WTC11 (cell line): Measurements from ENCODE around the gene PBOV1.

Experiments
- CREM ChIP-seq: sonication (generic); formaldehyde crosslinking; IDR thresholded peaks from 2 replicates; pipeline ENCODE4 v1.8.1; 2022; ENCODE audit warnings: mild to moderate bottlenecking, missing genetic modification reagents, moderate library complexity
- CTCF ChIP-seq: fragments of 200-600 bp; IDR thresholded peaks from 2 replicates; pipeline ENCODE4 v1.8.0; 2022; ENCODE audit warnings: antibody characterized with exemption
- FOXJ3 ChIP-seq: sonication (generic); formaldehyde crosslinking; IDR thresholded peaks from 2 replicates; pipeline ENCODE4 v1.9.0; 2021; ENCODE audit warnings: missing genetic modification reagents, mild to moderate bottlenecking, borderline replicate concordance
- IRF1 ChIP-seq: sonication (generic); formaldehyde crosslinking; IDR thresholded peaks from 2 replicates; pipeline ENCODE4 v1.8.0; 2023; ENCODE audit warnings: missing genetic modification reagents
- JUN ChIP-seq: sonication (generic); formaldehyde crosslinking; IDR thresholded peaks from 2 replicates; pipeline ENCODE4 v1.8.0; 2023; ENCODE audit warnings: mild to moderate bottlenecking, missing genetic modification reagents
- MAX ChIP-seq: sonication (generic); formaldehyde crosslinking; IDR thresholded peaks from 2 replicates; pipeline ENCODE4 v1.8.0; 2022; ENCODE audit warnings: mild to moderate bottlenecking, missing genetic modification reagents
- NR3C1 ChIP-seq: sonication (generic); formaldehyde crosslinking; conservative IDR thresholded peaks from 2 replicates; pipeline ENCODE4 v1.8.1; 2023; ENCODE audit warnings: low read depth, mild to moderate bottlenecking, missing genetic modification reagents
- STAT6 ChIP-seq: sonication (generic); formaldehyde crosslinking; conservative IDR thresholded peaks from 2 replicates; pipeline ENCODE4 v1.8.1; 2023; ENCODE audit warnings: mild to moderate bottlenecking, low read depth, missing genetic modification reagents, moderate library complexity
- USF1 ChIP-seq: sonication (generic); formaldehyde crosslinking; IDR thresholded peaks from 2 replicates; pipeline ENCODE4 v1.8.0; 2022; ENCODE audit warnings: mild to moderate bottlenecking, missing genetic modification reagents
- USF2 ChIP-seq: sonication (generic); formaldehyde crosslinking; IDR thresholded peaks from 2 replicates; pipeline ENCODE4 v1.8.1; 2023; ENCODE audit warnings: mild to moderate bottlenecking, missing genetic modification reagents, moderate library complexity
- ZNF281 ChIP-seq: sonication (generic); formaldehyde crosslinking; IDR thresholded peaks from 2 replicates; pipeline ENCODE4 v1.8.0; 2023; ENCODE audit warnings: mild to moderate bottlenecking, missing genetic modification reagents
- ZNF512 ChIP-seq: sonication (generic); formaldehyde crosslinking; IDR thresholded peaks from 2 replicates; pipeline ENCODE4 v1.8.1; 2022; ENCODE audit warnings: missing genetic modification reagents, borderline replicate concordance

GRCh38 chr6:138184230-138184629 lies 34.1 kb downstream of the PBOV1 start:
- no peak for TF ChIP-seq CTCF
- TF ChIP-seq USF1 = no peak
- TF ChIP-seq JUN (CRISPR knock-in tag) = no peak
- TF ChIP-seq MAX (CRISPR knock-in tag) = no peak
- no peak for TF ChIP-seq NR3C1 (CRISPR knock-in tag)
- no peak for TF ChIP-seq STAT6
- no peak for TF ChIP-seq USF2 (CRISPR knock-in tag)
- no peak for TF ChIP-seq ZNF281 (CRISPR knock-in tag)
- TF ChIP-seq IRF1 = no peak
- no peak for TF ChIP-seq CREM (CRISPR knock-in tag)
- no peak for TF ChIP-seq FOXJ3 (CRISPR knock-in tag)
- no peak for TF ChIP-seq ZNF512 (CRISPR knock-in tag)
